ENCODE data around the gene GKAP1. TPM values are rescaled to one million over a fixed set of nuclear protein-coding genes. Genes with fewer than 3 reads are reported as not detected.

The GKAP1 gene
- total RNA-seq, 1 experiment from 2014 or later = 6.0 TPM

GRCh38 chr9:83722726-83723495 lies 94.7 kb downstream of the GKAP1 start:
- DNase-seq (ENCODE audit: low spot score) = no peak
- POLR2A ChIA-PET (ENCODE audit: low non-redundant PET) = no interaction called here

GRCh38 chr9:83721509-83721908 lies 96.1 kb downstream of the GKAP1 start:
- no peaks in the 10 kb centered on the region for H3K36me3 ChIP-seq (ENCODE audit: insufficient read depth, low read length, poor library complexity, severe bottlenecking)
- no peaks in the 10 kb centered on the region for H3K27me3 ChIP-seq (replicated peaks; ENCODE audit: insufficient read depth, low read depth, low read length, poor library complexity)
- no peaks in the 10 kb centered on the region for H3K4me1 ChIP-seq (ENCODE audit: insufficient read depth, low read length, poor library complexity, severe bottlenecking)
- no peak for DNase-seq (ENCODE audit: low spot score)
- TF ChIP-seq EZH2 (IDR thresholded peaks at IDR 0.05; ENCODE audit: borderline replicate concordance, low read depth, low read length, poor library complexity, severe bottlenecking) = no peak
- TF ChIP-seq, protein P1, sequence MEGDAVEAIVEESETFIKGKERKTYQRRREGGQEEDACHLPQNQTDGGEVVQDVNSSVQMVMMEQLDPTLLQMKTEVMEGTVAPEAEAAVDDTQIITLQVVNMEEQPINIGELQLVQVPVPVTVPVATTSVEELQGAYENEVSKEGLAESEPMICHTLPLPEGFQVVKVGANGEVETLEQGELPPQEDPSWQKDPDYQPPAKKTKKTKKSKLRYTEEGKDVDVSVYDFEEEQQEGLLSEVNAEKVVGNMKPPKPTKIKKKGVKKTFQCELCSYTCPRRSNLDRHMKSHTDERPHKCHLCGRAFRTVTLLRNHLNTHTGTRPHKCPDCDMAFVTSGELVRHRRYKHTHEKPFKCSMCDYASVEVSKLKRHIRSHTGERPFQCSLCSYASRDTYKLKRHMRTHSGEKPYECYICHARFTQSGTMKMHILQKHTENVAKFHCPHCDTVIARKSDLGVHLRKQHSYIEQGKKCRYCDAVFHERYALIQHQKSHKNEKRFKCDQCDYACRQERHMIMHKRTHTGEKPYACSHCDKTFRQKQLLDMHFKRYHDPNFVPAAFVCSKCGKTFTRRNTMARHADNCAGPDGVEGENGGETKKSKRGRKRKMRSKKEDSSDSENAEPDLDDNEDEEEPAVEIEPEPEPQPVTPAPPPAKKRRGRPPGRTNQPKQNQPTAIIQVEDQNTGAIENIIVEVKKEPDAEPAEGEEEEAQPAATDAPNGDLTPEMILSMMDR (conservative IDR thresholded peaks at IDR 0.05; ENCODE audit: low read depth, low read length) = no peak
- no peaks in the 10 kb centered on the region for H3K9me3 ChIP-seq (ENCODE audit: low read depth, low read length, poor library complexity, severe bottlenecking)
- no peak overlapping the region for H3K4me3 ChIP-seq (ENCODE audit: low read depth, low read length, poor library complexity, severe bottlenecking)
- H3K27ac ChIP-seq (ENCODE audit: low read depth, low read length, poor library complexity, severe bottlenecking) = no peak overlapping the region
- BruUV-seq (replicated peaks) = no TSS peak
- POLR2A ChIA-PET (ENCODE audit: low non-redundant PET) = no interaction called here
- intact Hi-C loops (cut with micrococcal nuclease; ENCODE audit: unreplicated experiment) = no loop called here
- CTCF ChIA-PET = no interaction called here

More at GRCh38 chr9:83722726-83723495, 94.7 kb downstream of the GKAP1 start:
- no peaks in the 10 kb centered on the region for H3K27me3 ChIP-seq (replicated peaks; ENCODE audit: insufficient read depth, low read depth, low read length, poor library complexity)
- no peaks in the 10 kb centered on the region for H3K36me3 ChIP-seq (ENCODE audit: insufficient read depth, low read length, poor library complexity, severe bottlenecking)
- H3K27ac ChIP-seq (ENCODE audit: low read depth, low read length, poor library complexity, severe bottlenecking) = no peak overlapping the region
- intact Hi-C loops (cut with micrococcal nuclease; ENCODE audit: unreplicated experiment) = no loop called here
- no peak overlapping the region for H3K4me3 ChIP-seq (ENCODE audit: low read depth, low read length, poor library complexity, severe bottlenecking)
- H3K9me3 ChIP-seq (ENCODE audit: low read depth, low read length, poor library complexity, severe bottlenecking) = no peaks in the 10 kb centered on the region
- H3K4me1 ChIP-seq (ENCODE audit: insufficient read depth, low read length, poor library complexity, severe bottlenecking) = no peaks in the 10 kb centered on the region
- no peak for TF ChIP-seq EZH2 (IDR thresholded peaks at IDR 0.05; ENCODE audit: borderline replicate concordance, low read depth, low read length, poor library complexity, severe bottlenecking)
- BruUV-seq (replicated peaks) = no TSS peak
- CTCF ChIA-PET = no interaction called here

- ChIA-PET CTCF (no interaction called here), POLR2A (ENCODE audit: low non-redundant PET) (no interaction called here)
- Histone ChIP-seq H3K4me1 (ENCODE audit: insufficient read depth, low read length, poor library complexity, severe bottlenecking) (no peaks in the 10 kb centered on the region), H3K9me3 (ENCODE audit: low read depth, low read length, poor library complexity, severe bottlenecking) (no peaks in the 10 kb centered on the region), H3K36me3 (ENCODE audit: insufficient read depth, low read length, poor library complexity, severe bottlenecking) (no peaks in the 10 kb centered on the region), H3K27ac (ENCODE audit: low read depth, low read length, poor library complexity, severe bottlenecking) (no peak overlapping the region), H3K4me3 (ENCODE audit: low read depth, low read length, poor library complexity, severe bottlenecking) (no peak overlapping the region), H3K27me3 (replicated peaks; ENCODE audit: insufficient read depth, low read depth, low read length, poor library complexity) (no peaks in the 10 kb centered on the region)
- no peak for TF ChIP-seq EZH2 (IDR thresholded peaks at IDR 0.05; ENCODE audit: borderline replicate concordance, low read depth, low read length, poor library complexity, severe bottlenecking)
- TF ChIP-seq, protein P1 (conservative IDR thresholded peaks at IDR 0.05; ENCODE audit: low read depth, low read length) = no peak
- no TSS peak for BruUV-seq (replicated peaks)
- intact Hi-C loops (cut with micrococcal nuclease; ENCODE audit: unreplicated experiment) = no loop called here
- no peak for DNase-seq (ENCODE audit: low spot score)
These were observed 101.8 kb downstream of the GKAP1 start for GRCh38 chr9:83715794-83716193.

DNA sequence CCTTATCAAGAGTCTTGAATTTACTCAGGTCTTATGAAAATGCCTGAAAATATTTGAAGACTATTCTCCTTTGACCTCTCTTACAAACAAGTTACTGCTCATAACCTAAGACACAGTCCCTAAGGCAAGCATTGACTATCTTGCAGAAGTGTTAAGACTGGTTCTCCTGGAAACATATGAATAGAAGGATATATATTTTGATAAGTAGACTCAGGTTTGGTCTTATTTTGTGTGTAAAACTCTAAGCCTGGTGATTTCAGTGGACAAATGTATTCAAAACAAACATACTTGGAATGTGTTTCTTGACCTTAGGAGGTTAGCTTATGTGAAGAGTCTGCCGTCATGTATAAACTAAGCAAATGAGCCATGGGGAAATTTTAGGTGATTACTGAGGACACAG lies 102.3 kb downstream of the GKAP1 start:
- intact Hi-C loops (cut with micrococcal nuclease; ENCODE audit: unreplicated experiment) = no loop called here
- Histone ChIP-seq H3K27me3 (replicated peaks; ENCODE audit: insufficient read depth, low read depth, low read length, poor library complexity) (no peaks in the 10 kb centered on the region), H3K9me3 (ENCODE audit: low read depth, low read length, poor library complexity, severe bottlenecking) (no peaks in the 10 kb centered on the region), H3K4me3 (ENCODE audit: low read depth, low read length, poor library complexity, severe bottlenecking) (no peak overlapping the region), H3K36me3 (ENCODE audit: insufficient read depth, low read length, poor library complexity, severe bottlenecking) (no peaks in the 10 kb centered on the region), H3K27ac (ENCODE audit: low read depth, low read length, poor library complexity, severe bottlenecking) (no peak overlapping the region), H3K4me1 (ENCODE audit: insufficient read depth, low read length, poor library complexity, severe bottlenecking) (no peaks in the 10 kb centered on the region)
- CTCF ChIA-PET = no interaction called here
- POLR2A ChIA-PET (ENCODE audit: low non-redundant PET) = no interaction called here
- DNase-seq (ENCODE audit: low spot score) = no peak
- no TSS peak for BruUV-seq (replicated peaks)
- no peak for TF ChIP-seq EZH2 (IDR thresholded peaks at IDR 0.05; ENCODE audit: borderline replicate concordance, low read depth, low read length, poor library complexity, severe bottlenecking)
- TF ChIP-seq, protein P1 (conservative IDR thresholded peaks at IDR 0.05; ENCODE audit: low read depth, low read length) = no peak
